Liver (tissue), 9 donors: ENCODE results near the gene FGD4. TPM values are rescaled to one million over a fixed set of nuclear protein-coding genes. Genes with fewer than 3 reads are reported as not detected.
A peak's percentile ranks its signal among the peaks of the same experiment; 100 is the strongest.

Experiments
- DNase-seq: peaks from one replicate; pipeline ENCODE4 v3.0.0-alpha.2; 2017; ENCODE audit warnings: low spot score
- H3K27ac ChIP-seq, 2 donors: one replicate each; pipeline ENCODE4 v1.7.0; 2013; ENCODE audit warnings: inconsistent platforms in 2 of 2, low read length in 2 of 2, control low read depth in 1 of 2, low read depth in 1 of 2, mild to moderate bottlenecking in 1 of 2
- H3K27me3 ChIP-seq, 4 donors: one replicate each; pipeline versions ENCODE4 v1.6.1 to v1.7.0; 2013; ENCODE audit warnings: low read length in 3 of 4, inconsistent platforms in 1 of 4, mild to moderate bottlenecking in 1 of 4, moderate library complexity in 1 of 4; ENCODE audit not compliant: control insufficient read depth in 4 of 4, insufficient read depth in 4 of 4
- H3K36me3 ChIP-seq, 4 donors: one replicate each; pipeline versions ENCODE4 v1.6.1 to v1.7.0; 2013; ENCODE audit warnings: low read length in 3 of 4, mild to moderate bottlenecking in 3 of 4, low read depth in 1 of 4, moderate library complexity in 1 of 4; ENCODE audit not compliant: control insufficient read depth in 4 of 4, insufficient read depth in 3 of 4
- H3K4me1 ChIP-seq, 4 donors: one replicate each; pipeline versions ENCODE4 v1.6.1 to v1.7.0; 2013; ENCODE audit warnings: low read length in 3 of 4, mild to moderate bottlenecking in 3 of 4, moderate library complexity in 1 of 4; ENCODE audit not compliant: control insufficient read depth in 4 of 4, insufficient read depth in 4 of 4
- H3K4me3 ChIP-seq, 3 donors: one replicate each; pipeline versions ENCODE4 v1.6.1 to v1.7.0; 2013; ENCODE audit warnings: low read length in 3 of 3, control low read depth in 1 of 3, low read depth in 1 of 3, mild to moderate bottlenecking in 1 of 3
- H3K9ac ChIP-seq, 2 donors: one replicate each; pipeline ENCODE4 v1.7.0; 2013; ENCODE audit warnings: low read length in 2 of 2, mild to moderate bottlenecking in 2 of 2, moderate library complexity in 2 of 2, control low read depth in 1 of 2, low read depth in 1 of 2
- H3K9me3 ChIP-seq, 4 donors: one replicate each; pipeline versions ENCODE4 v1.6.1 to v1.7.0; 2013; ENCODE audit warnings: low read length in 3 of 4; ENCODE audit not compliant: control insufficient read depth in 4 of 4
- ATF3 ChIP-seq: IDR thresholded peaks from 2 replicates; pipeline ENCODE4 v1.6.1; 2016; ENCODE audit warnings: antibody characterized with exemption
- CTCF ChIP-seq: fragments of 150-350 bp; IDR thresholded peaks from 2 replicates; pipeline ENCODE4 v1.5.1; 2017; ENCODE audit warnings: improper control_type of control experiment, low read depth, low read length; ENCODE audit not compliant: missing input control
- EGR1 ChIP-seq, 2 donors: IDR thresholded peaks; 2 replicates each; pipeline ENCODE4 v1.6.1; 2016 to 2018; ENCODE audit warnings: antibody characterized with exemption in 2 of 2, low read depth in 2 of 2
- FOXA1 ChIP-seq: IDR thresholded peaks from 2 replicates; pipeline ENCODE4 v1.6.1; 2016; ENCODE audit warnings: antibody characterized with exemption
- FOXA2 ChIP-seq: IDR thresholded peaks from 2 replicates; pipeline ENCODE4 v1.6.1; 2016; ENCODE audit warnings: antibody characterized with exemption
- GABPA ChIP-seq, 2 donors: IDR thresholded peaks in 1 of 2; conservative IDR thresholded peaks in 1 of 2; 2 replicates each; pipeline ENCODE4 v1.6.1; 2016; ENCODE audit warnings: antibody characterized with exemption in 2 of 2, mild to moderate bottlenecking in 1 of 2, moderate library complexity in 1 of 2
- HNF4A ChIP-seq, 2 donors: conservative IDR thresholded peaks; 2 replicates each; pipeline ENCODE4 v1.6.1; 2016; ENCODE audit warnings: antibody characterized with exemption in 2 of 2, mild to moderate bottlenecking in 2 of 2
- HNF4G ChIP-seq: IDR thresholded peaks from 2 replicates; pipeline ENCODE4 v1.6.1; 2016; ENCODE audit warnings: antibody characterized with exemption
- JUND ChIP-seq, 2 donors: IDR thresholded peaks; 2 replicates each; pipeline ENCODE4 v1.6.1; 2016; ENCODE audit warnings: antibody characterized with exemption in 2 of 2
- MAX ChIP-seq: IDR thresholded peaks from 2 replicates; pipeline ENCODE4 v1.6.1; 2016; ENCODE audit warnings: antibody characterized with exemption
- RAD21 ChIP-seq, 2 donors: IDR thresholded peaks; 2 replicates each; pipeline ENCODE4 v1.6.1; 2016; ENCODE audit warnings: antibody characterized with exemption in 2 of 2, mild to moderate bottlenecking in 2 of 2
- SP1 ChIP-seq: IDR thresholded peaks from 2 replicates; pipeline ENCODE4 v1.6.1; 2018; ENCODE audit warnings: antibody characterized with exemption, mild to moderate bottlenecking
- TAF1 ChIP-seq: conservative IDR thresholded peaks from 2 replicates; pipeline ENCODE4 v1.6.1; 2016; ENCODE audit warnings: antibody characterized with exemption, mild to moderate bottlenecking
- YY1 ChIP-seq: IDR thresholded peaks from 2 replicates; pipeline ENCODE4 v1.6.1; 2016; ENCODE audit warnings: antibody characterized with exemption, mild to moderate bottlenecking
- ZBTB33 ChIP-seq: IDR thresholded peaks from 2 replicates; pipeline ENCODE4 v1.6.1; 2016; ENCODE audit warnings: antibody characterized with exemption
- WGBS: extraction: QIAGEN DNeasy Blood & Tissue Kit; methylation state at CpG from one replicate; pipeline ENCODE4 v1.1.7; 2013; 5-methylcytosine and 5-hydroxymethylcytosine counted together
- polyA plus RNA-seq, 2 donors: library from polyadenylated mRNA; stranded (reverse) in 1 of 2; unstranded in 1 of 2; fragments of 200-250 nt in 1 of 2; fragments of >200 nt in 1 of 2; fragmentation: Nextera tagmentation in 1 of 2; extraction: Ambion mirVana in 1 of 2; gene quantifications; one replicate each; pipeline versions ENCODE4 v1.2.1 to v1.2.3, GENCODE V29; 2013 to 2015
- total RNA-seq, 2 donors: library from RNA; depleted of rRNA; stranded (reverse); fragments of >200 nt; gene quantifications; one replicate each; pipeline ENCODE4 v1.2.3, GENCODE V29; 2014
- TF ChIP-seq, protein P1 (sequence below): IDR thresholded peaks from 2 replicates; pipeline ENCODE4 v1.6.1; 2016; ENCODE audit warnings: antibody characterized with exemption, mild to moderate bottlenecking
- donor health status: healthy.
- donor health status: healthy.
- donor health status: healthy.
- donor health status: healthy.
- donor health status: healthy.

Gene FGD4
- total and polyA plus RNA-seq, 4 donors, result 3.8 to 26.4 (median 9.0) TPM

DNA sequence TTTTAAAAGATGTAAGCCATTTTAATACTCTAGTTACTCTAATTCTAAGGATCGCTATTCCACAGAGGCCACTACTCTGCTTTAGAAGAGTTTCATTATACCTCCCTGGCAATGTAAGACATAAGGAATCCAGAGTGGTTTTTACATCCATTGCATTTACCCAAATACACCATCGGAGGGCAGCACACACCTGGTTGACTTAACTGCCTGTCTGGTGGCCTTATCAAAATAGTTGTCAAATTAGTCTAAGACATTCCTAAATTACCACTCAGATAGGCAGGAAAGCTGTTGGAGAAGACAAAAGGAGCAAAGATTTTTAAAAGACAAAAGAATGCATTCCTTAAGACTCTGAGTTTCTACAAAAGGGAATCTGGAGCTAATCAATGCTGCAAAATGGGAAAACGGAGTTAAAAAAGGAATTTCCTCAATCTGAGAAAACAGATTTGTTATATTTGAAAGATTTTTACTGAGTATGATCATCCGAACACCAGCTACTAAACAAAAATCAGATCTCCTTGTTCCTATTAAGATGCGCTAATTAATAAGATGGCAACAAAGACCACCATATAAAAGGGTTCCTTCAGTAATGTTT lies 33.8 kb upstream of the FGD4 start:
- TF ChIP-seq ATF3, result no peak
- TF ChIP-seq, protein P1, sequence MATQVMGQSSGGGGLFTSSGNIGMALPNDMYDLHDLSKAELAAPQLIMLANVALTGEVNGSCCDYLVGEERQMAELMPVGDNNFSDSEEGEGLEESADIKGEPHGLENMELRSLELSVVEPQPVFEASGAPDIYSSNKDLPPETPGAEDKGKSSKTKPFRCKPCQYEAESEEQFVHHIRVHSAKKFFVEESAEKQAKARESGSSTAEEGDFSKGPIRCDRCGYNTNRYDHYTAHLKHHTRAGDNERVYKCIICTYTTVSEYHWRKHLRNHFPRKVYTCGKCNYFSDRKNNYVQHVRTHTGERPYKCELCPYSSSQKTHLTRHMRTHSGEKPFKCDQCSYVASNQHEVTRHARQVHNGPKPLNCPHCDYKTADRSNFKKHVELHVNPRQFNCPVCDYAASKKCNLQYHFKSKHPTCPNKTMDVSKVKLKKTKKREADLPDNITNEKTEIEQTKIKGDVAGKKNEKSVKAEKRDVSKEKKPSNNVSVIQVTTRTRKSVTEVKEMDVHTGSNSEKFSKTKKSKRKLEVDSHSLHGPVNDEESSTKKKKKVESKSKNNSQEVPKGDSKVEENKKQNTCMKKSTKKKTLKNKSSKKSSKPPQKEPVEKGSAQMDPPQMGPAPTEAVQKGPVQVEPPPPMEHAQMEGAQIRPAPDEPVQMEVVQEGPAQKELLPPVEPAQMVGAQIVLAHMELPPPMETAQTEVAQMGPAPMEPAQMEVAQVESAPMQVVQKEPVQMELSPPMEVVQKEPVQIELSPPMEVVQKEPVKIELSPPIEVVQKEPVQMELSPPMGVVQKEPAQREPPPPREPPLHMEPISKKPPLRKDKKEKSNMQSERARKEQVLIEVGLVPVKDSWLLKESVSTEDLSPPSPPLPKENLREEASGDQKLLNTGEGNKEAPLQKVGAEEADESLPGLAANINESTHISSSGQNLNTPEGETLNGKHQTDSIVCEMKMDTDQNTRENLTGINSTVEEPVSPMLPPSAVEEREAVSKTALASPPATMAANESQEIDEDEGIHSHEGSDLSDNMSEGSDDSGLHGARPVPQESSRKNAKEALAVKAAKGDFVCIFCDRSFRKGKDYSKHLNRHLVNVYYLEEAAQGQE, result no peak
- TF ChIP-seq GABPA (IDR thresholded peaks at IDR 0.05 in 1 of 2, conservative IDR thresholded peaks at IDR 0.05 in 1 of 2), result no peak
- TF ChIP-seq CTCF, result peak; percentile 87
- TF ChIP-seq MAX, result no peak
- no peak for TF ChIP-seq FOXA1
- no peak for TF ChIP-seq SP1
- TF ChIP-seq HNF4A (conservative IDR thresholded peaks at IDR 0.05), result no peak
- TF ChIP-seq JUND (IDR thresholded peaks at IDR 0.05), result no peak
- no peak for TF ChIP-seq YY1
- no peak for TF ChIP-seq TAF1
- no peak for TF ChIP-seq HNF4G
- no peak for TF ChIP-seq FOXA2
- TF ChIP-seq RAD21 (IDR thresholded peaks at IDR 0.05), result peak; percentile 97 to 98
- no peak for TF ChIP-seq EGR1 (IDR thresholded peaks at IDR 0.05; ENCODE audit: low read depth in 2 of 2)
- TF ChIP-seq ZBTB33, result no peak
- WGBS, result 52% methylated on average over 5 of the region's 5 CpGs
- Histone ChIP-seq H3K27me3 (no peaks in the 10 kb centered on the region), H3K4me3 (no peak overlapping the region), H3K4me1 (peaks cover 0 to 8% (median 5%) of the 10 kb centered on the region in 4 donors), H3K9me3 (no peaks in the 10 kb centered on the region), H3K36me3 (no peaks in the 10 kb centered on the region), H3K27ac (no peak overlapping the region), H3K9ac (no peak overlapping the region)
- peak; percentile 49 for DNase-seq
